ENCODE measurements around the gene BMPER. TPM values are rescaled to one million over a fixed set of nuclear protein-coding genes. Genes with fewer than 3 reads are reported as not detected.

BMPER gene
- total RNA-seq, 6 experiments from 2014 or later, result 9.4 to 13.5 (median 11.1) TPM

DNA sequence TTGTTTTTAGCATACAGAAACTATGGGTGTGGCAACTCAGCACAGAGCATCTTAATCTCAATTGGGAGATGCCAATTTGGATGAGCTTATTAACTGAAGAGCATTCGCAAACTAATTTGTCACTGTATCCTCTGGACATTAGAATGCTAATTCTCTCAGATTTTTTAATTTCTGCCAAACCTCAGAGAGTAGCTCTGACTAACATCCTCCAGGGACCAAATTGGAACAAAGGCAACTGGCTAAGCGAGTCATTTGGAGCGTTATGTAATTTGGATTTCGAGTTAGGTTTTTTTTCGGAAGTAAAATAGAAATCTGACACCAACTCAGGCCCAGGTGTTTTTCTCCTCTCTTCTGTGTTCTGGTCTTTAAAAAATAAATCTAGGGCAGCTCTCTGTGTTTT is 201.9 kb downstream of the BMPER start:
- Mint-ChIP-seq H3K4me3 (no peak overlapping the region), H3K9me3 (no peaks in the 10 kb centered on the region), H3K27me3 (ENCODE audit: insufficient read depth) (no peaks in the 10 kb centered on the region; the same call in 1 of the 2 replicates), H3K36me3 (ENCODE audit: low read depth) (peaks cover 19% of the 10 kb centered on the region), H3K4me1 (ENCODE audit: low read depth) (peaks cover 28% of the 10 kb centered on the region), H3K27ac (no peak overlapping the region)
- TF ChIP-seq, protein P1, sequence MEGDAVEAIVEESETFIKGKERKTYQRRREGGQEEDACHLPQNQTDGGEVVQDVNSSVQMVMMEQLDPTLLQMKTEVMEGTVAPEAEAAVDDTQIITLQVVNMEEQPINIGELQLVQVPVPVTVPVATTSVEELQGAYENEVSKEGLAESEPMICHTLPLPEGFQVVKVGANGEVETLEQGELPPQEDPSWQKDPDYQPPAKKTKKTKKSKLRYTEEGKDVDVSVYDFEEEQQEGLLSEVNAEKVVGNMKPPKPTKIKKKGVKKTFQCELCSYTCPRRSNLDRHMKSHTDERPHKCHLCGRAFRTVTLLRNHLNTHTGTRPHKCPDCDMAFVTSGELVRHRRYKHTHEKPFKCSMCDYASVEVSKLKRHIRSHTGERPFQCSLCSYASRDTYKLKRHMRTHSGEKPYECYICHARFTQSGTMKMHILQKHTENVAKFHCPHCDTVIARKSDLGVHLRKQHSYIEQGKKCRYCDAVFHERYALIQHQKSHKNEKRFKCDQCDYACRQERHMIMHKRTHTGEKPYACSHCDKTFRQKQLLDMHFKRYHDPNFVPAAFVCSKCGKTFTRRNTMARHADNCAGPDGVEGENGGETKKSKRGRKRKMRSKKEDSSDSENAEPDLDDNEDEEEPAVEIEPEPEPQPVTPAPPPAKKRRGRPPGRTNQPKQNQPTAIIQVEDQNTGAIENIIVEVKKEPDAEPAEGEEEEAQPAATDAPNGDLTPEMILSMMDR (IDR thresholded peaks at IDR 0.05), result no peak
- peak; percentile 41 for DNase-seq

DNA sequence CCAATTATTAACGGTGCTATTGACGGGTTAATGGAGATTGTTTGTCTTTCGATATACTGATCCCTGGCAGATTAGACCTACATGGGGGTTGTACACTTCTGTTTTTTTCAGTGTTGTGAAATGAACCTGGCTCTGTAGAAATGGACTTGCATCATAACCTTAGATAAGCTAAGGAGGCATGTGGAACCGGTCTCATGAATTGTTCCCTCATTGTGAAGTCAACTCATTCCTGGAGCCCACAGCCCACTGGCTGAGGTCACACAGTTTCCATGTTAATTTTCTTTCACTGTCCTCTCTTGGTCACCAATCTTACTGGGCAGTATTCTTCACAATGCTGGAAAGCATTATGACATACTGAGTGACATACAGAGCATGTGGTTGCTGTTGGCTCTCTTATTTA is 202.8 kb downstream of the BMPER start:
- H3K27me3 Mint-ChIP-seq (ENCODE audit: insufficient read depth), result no peaks in the 10 kb centered on the region; the same call in 1 of the 2 replicates
- H3K4me1 Mint-ChIP-seq (ENCODE audit: low read depth), result peaks cover 28% of the 10 kb centered on the region
- no peaks in the 10 kb centered on the region for H3K9me3 Mint-ChIP-seq
- peaks cover 19% of the 10 kb centered on the region for H3K36me3 Mint-ChIP-seq (ENCODE audit: low read depth)
- no peak overlapping the region for H3K4me3 Mint-ChIP-seq
- no peak overlapping the region for H3K27ac Mint-ChIP-seq
- DNase-seq, result no peak
- TF ChIP-seq, protein P1 (IDR thresholded peaks at IDR 0.05), result no peak

DNA sequence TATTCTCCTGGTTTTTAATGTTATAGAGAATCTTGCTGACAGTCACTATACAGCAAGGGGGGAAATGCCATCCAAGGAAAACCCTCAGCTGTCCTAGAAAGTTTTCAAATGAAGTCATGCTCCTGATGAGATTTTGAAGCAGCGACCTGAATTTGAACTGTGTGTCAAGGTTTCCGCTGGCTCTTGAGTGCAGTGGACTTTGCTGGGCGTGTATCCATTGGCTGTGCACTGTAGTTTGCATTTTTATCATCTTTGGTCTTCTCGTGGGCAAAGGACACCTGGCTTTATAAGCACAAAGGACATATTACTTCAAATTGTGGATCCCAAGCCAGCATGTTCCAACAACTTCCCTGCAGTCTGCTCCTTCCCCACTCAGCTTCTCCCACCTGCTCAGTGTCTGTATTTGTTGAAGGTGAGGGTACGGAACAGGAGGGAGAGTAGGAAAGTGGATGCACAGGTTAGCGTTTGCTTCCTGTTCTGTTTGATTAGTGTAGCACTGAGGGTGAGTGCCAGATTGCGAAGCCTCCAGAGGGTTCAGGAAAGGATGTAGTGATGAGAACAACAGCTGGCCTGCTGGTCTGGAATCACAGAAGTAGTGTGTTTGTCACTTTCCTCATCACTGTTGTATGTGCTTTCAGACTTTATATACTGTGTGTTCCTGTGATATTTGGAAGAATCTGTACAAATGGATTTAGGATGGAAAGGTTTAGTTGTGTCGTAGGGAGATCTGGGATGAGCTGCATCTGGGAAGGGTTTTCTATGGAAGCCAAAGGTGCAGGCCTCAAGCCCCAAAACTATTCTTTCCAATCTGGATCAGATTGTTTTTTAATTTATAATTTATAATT is 204.8 kb downstream of the BMPER start:
- no peak for DNase-seq

DNA sequence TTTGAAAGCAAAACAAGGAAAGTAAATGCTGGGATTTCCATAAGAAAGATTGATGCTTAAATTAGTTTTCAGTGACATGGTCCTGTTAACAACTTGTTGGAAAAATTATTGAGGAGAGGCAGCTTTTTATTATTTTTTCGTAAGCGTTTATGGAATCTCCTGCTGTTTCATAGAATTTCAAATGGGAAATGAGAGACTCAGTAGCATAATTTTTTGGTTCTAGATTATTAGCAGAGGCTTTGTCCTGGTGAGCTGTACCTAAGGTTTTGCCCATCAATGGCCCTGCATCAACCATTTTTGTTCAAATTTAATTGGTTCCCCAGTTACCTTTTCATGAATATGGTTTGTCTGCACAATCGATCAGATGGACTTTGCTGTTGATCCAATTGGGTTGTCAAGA is 205.7 kb downstream of the BMPER start:
- no peak overlapping the region for H3K27ac Mint-ChIP-seq
- no peak for DNase-seq
- no peaks in the 10 kb centered on the region; the same call in 1 of the 2 replicates for H3K9me3 Mint-ChIP-seq
- H3K36me3 Mint-ChIP-seq (ENCODE audit: low read depth), result peaks cover 18% of the 10 kb centered on the region
- H3K4me3 Mint-ChIP-seq, result no peak overlapping the region
- H3K27me3 Mint-ChIP-seq (ENCODE audit: insufficient read depth), result peaks cover 3% of the 10 kb centered on the region; the same call in 1 of the 2 replicates
- peaks cover 23% of the 10 kb centered on the region for H3K4me1 Mint-ChIP-seq (ENCODE audit: low read depth)
- TF ChIP-seq, protein P1 (IDR thresholded peaks at IDR 0.05), result no peak

More for the DNA sequence above, 204.8 kb downstream of the BMPER start:
- Mint-ChIP-seq H3K27ac (no peak overlapping the region), H3K4me3 (no peak overlapping the region), H3K36me3 (ENCODE audit: low read depth) (peaks cover 19% of the 10 kb centered on the region), H3K4me1 (ENCODE audit: low read depth) (peaks cover 22% of the 10 kb centered on the region), H3K9me3 (no peaks in the 10 kb centered on the region; the same call in 1 of the 2 replicates), H3K27me3 (ENCODE audit: insufficient read depth) (peaks cover 3% of the 10 kb centered on the region; the same call in 1 of the 2 replicates)
- TF ChIP-seq, protein P1 (IDR thresholded peaks at IDR 0.05), result no peak

DNA sequence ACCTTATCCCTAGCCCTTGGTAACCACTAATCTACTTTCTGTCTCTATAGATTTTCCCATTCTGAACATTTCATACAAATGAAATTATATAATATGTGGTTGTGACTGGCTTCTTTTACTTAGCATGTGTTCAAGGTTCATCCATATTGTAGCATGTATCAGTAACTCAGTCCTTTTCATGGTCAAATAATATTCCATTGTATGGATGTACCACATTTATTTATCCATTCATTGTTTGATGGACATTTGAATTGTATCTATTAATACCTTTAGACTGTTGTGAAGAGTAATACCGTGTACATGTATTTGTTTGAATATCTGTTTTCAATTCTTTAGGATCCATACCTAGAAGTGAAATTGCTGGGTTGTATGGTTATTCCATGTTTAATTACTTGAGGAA is 210.2 kb downstream of the BMPER start:
- H3K4me1 Mint-ChIP-seq (ENCODE audit: low read depth), result peaks cover 6% of the 10 kb centered on the region
- H3K4me3 Mint-ChIP-seq, result no peak overlapping the region
- H3K27me3 Mint-ChIP-seq (ENCODE audit: insufficient read depth), result peaks cover 3% of the 10 kb centered on the region; the same call in 1 of the 2 replicates
- no peak overlapping the region for H3K27ac Mint-ChIP-seq
- TF ChIP-seq, protein P1 (IDR thresholded peaks at IDR 0.05), result no peak
- H3K36me3 Mint-ChIP-seq (ENCODE audit: low read depth), result peaks cover 6% of the 10 kb centered on the region; the same call in 1 of the 2 replicates
- no peak for DNase-seq
- no peaks in the 10 kb centered on the region; the same call in 1 of the 2 replicates for H3K9me3 Mint-ChIP-seq
